SK-N-SH (cell line): ENCODE data around the gene LILRA1. TPM values are rescaled to one million over a fixed set of nuclear protein-coding genes. Genes with fewer than 3 reads are reported as not detected.

Experiments
- CTCF ChIA-PET: fragments of 300-600, 350-600 bp; formaldehyde crosslinking; extraction: SDS; loops from one replicate; lab custom pipeline; 2021; lab: Yijun Ruan, JAX
- POLR2A ChIA-PET: fragments of 350-600 bp; sonication (Branson Sonifier 250); formaldehyde crosslinking; extraction: SDS; loops from one replicate; lab custom pipeline; 2020; ENCODE audit warnings: antibody characterized with exemption, inconsistent platforms; lab: Yijun Ruan, JAX
- DNase-seq: peaks from one replicate; pipeline ENCODE4 v3.0.0; 2012
- H2AFZ ChIP-seq: fragments of 200-600 bp; sonication (generic); 2 replicates; pipeline ENCODE4 v1.8.1; 2016; ENCODE audit warnings: antibody characterized with exemption, mild to moderate bottlenecking, low read depth
- H3F3A ChIP-seq: fragments of 200-600 bp; sonication (generic); replicated peaks from 2 replicates; pipeline ENCODE3; 2016; ENCODE audit warnings: antibody characterized with exemption, mild to moderate bottlenecking; ENCODE audit not compliant: insufficient read depth
- H3K27ac ChIP-seq, 2 experiments: fragments of 200-500 bp in 1 of 2; fragments of 200-600 bp in 1 of 2; sonication (Bioruptor generic) in 1 of 2; sonication (generic), shearing (Covaris generic) in 1 of 2; 2 replicates each; pipeline versions ENCODE4 v1.5.1 to v1.6.1; 2014 to 2016; ENCODE audit warnings: low read depth in 2 of 2, inconsistent platforms in 1 of 2, low read length in 1 of 2, mild to moderate bottlenecking in 1 of 2, mixed read lengths in 1 of 2
- H3K27me3 ChIP-seq: fragments of 200-600 bp; sonication (generic), shearing (Covaris generic); 2 replicates; pipeline ENCODE4 v1.6.1; 2016; ENCODE audit warnings: mixed run types; ENCODE audit not compliant: insufficient read depth
- H3K36me3 ChIP-seq, 2 experiments: fragments of 200-500 bp in 1 of 2; fragments of 200-600 bp in 1 of 2; sonication (Bioruptor generic) in 1 of 2; sonication (generic) in 1 of 2; replicated peaks in 1 of 2; 2 replicates each; pipeline versions ENCODE3 to v1.5.1; 2014 to 2016; ENCODE audit warnings: low read length in 1 of 2, mild to moderate bottlenecking in 1 of 2; ENCODE audit not compliant: insufficient read depth in 2 of 2, control insufficient read depth in 1 of 2
- H3K4me1 ChIP-seq, 2 experiments: fragments of 200-500 bp in 1 of 2; fragments of 200-600 bp in 1 of 2; sonication (Bioruptor generic) in 1 of 2; sonication (generic), shearing (Covaris generic) in 1 of 2; 2 replicates each; pipeline versions ENCODE4 v1.5.1 to v1.6.1; 2014 to 2016; ENCODE audit warnings: low read depth in 1 of 2, low read length in 1 of 2, mixed run types in 1 of 2; ENCODE audit not compliant: insufficient read depth in 2 of 2, control insufficient read depth in 1 of 2
- H3K4me2 ChIP-seq: fragments of 200-600 bp; sonication (generic), shearing (Covaris generic); 2 replicates; pipeline ENCODE4 v1.6.1; 2017; ENCODE audit warnings: mixed run types
- H3K4me3 ChIP-seq, 2 experiments: fragments of 200-500 bp in 1 of 2; fragments of 200-600 bp in 1 of 2; sonication (Bioruptor generic) in 1 of 2; sonication (generic), shearing (Covaris generic) in 1 of 2; 2 replicates each; pipeline versions ENCODE4 v1.5.1 to v1.8.1; 2014 to 2016; ENCODE audit warnings: low read depth in 2 of 2, inconsistent platforms in 1 of 2, low read length in 1 of 2, mild to moderate bottlenecking in 1 of 2, mixed read lengths in 1 of 2, moderate library complexity in 1 of 2
- H3K79me2 ChIP-seq: fragments of 200-600 bp; sonication (generic); 2 replicates; pipeline ENCODE4 v1.8.1; 2017; ENCODE audit warnings: mild to moderate bottlenecking; ENCODE audit not compliant: insufficient read depth
- H3K9ac ChIP-seq: fragments of 200-600 bp; sonication (generic); 2 replicates; pipeline ENCODE4 v1.6.1; 2017; ENCODE audit warnings: mixed run types
- H3K9me2 ChIP-seq: fragments of 200-600 bp; sonication (generic); 2 replicates; pipeline ENCODE4 v1.6.1; 2017; ENCODE audit warnings: mixed run types
- H3K9me3 ChIP-seq: fragments of 200-600 bp; sonication (generic); 2 replicates; pipeline ENCODE4 v1.6.1; 2017; ENCODE audit warnings: mixed run types, mild to moderate bottlenecking, moderate library complexity
- H4K20me1 ChIP-seq: fragments of 200-600 bp; sonication (generic); 2 replicates; pipeline ENCODE4 v1.6.1; 2017; ENCODE audit warnings: mild to moderate bottlenecking, mixed run types; ENCODE audit not compliant: insufficient read depth
- EP300 ChIP-seq, 2 experiments: IDR thresholded peaks; 2 replicates each; pipeline versions ENCODE4 v1.4.0 to v1.6.1; 2012; ENCODE audit warnings: borderline replicate concordance in 1 of 2, low read depth in 1 of 2, low read length in 1 of 2
- FOSL2 ChIP-seq: IDR thresholded peaks from 2 replicates; pipeline ENCODE4 v1.4.0; 2012; ENCODE audit warnings: low read depth, mild to moderate bottlenecking, moderate library complexity, borderline replicate concordance
- FOXM1 ChIP-seq: IDR thresholded peaks from 2 replicates; pipeline ENCODE4 v1.4.0; 2012; ENCODE audit warnings: low read depth, mild to moderate bottlenecking
- GATA2 ChIP-seq: sonication (generic); formaldehyde crosslinking; IDR thresholded peaks from 2 replicates; pipeline ENCODE4 v1.5.0; 2020; ENCODE audit warnings: mild to moderate bottlenecking, missing genetic modification reagents
- JUND ChIP-seq: IDR thresholded peaks from 2 replicates; pipeline ENCODE4 v1.4.0; 2012
- MEF2A ChIP-seq: IDR thresholded peaks from 2 replicates; pipeline ENCODE4 v1.4.0; 2012; ENCODE audit warnings: low read depth, borderline replicate concordance
- MXI1 ChIP-seq: IDR thresholded peaks from 2 replicates; pipeline ENCODE4 v1.6.1; 2012; ENCODE audit warnings: mild to moderate bottlenecking, low read depth, low read length, improper control_type of control experiment
- NFIC ChIP-seq: IDR thresholded peaks from 2 replicates; pipeline ENCODE4 v1.4.0; 2012; ENCODE audit warnings: borderline replicate concordance
- NRF1 ChIP-seq: IDR thresholded peaks from 2 replicates; pipeline ENCODE4 v1.6.1; 2012; ENCODE audit warnings: low read depth, mild to moderate bottlenecking, low read length
- RFX5 ChIP-seq: IDR thresholded peaks from 2 replicates; pipeline ENCODE4 v1.6.1; 2012; ENCODE audit warnings: mild to moderate bottlenecking, improper control_type of control experiment, low read length
- SIN3A ChIP-seq: IDR thresholded peaks from 2 replicates; pipeline ENCODE4 v1.6.1; 2012; ENCODE audit warnings: low read depth, mild to moderate bottlenecking, low read length, moderate library complexity, borderline replicate concordance
- SMC3 ChIP-seq: IDR thresholded peaks from 2 replicates; pipeline ENCODE4 v1.6.1; 2012; ENCODE audit warnings: low read depth, low read length, improper control_type of control experiment
- TEAD4 ChIP-seq: IDR thresholded peaks from 2 replicates; pipeline ENCODE4 v1.4.0; 2012; ENCODE audit warnings: mild to moderate bottlenecking, borderline replicate concordance; ENCODE audit not compliant: insufficient read depth
- YY1 ChIP-seq: IDR thresholded peaks from 2 replicates; pipeline ENCODE4 v1.4.0; 2012; ENCODE audit warnings: low read depth, mild to moderate bottlenecking
- WGBS: methylation state at CpG from one replicate; pipeline ENCODE4 v1.1.6; 2017; ENCODE audit warnings: low lambda C conversion rate; 5-methylcytosine and 5-hydroxymethylcytosine counted together
- polyA plus RNA-seq, 3 experiments: library from polyadenylated mRNA; depleted of rRNA; stranded (reverse); fragments of >200 nt; gene quantifications; 2 replicates each; pipeline ENCODE4 v1.2.3, GENCODE V29; 2012
- TF ChIP-seq, protein P1 (sequence below): IDR thresholded peaks from 2 replicates; pipeline ENCODE4 v1.4.0; 2012; ENCODE audit warnings: low read depth
- TF ChIP-seq, protein P2 (sequence below): fragments of 150-350 bp; IDR thresholded peaks from 2 replicates; pipeline ENCODE4 v1.6.1; 2016; ENCODE audit warnings: mild to moderate bottlenecking, low read depth, low read length
- TF ChIP-seq, protein P3 (sequence below): IDR thresholded peaks from 2 replicates; pipeline ENCODE4 v1.4.0; 2012; ENCODE audit warnings: low read depth, borderline replicate concordance
- TF ChIP-seq, protein P4 (sequence below): IDR thresholded peaks from 2 replicates; pipeline ENCODE4 v1.4.0; 2012; ENCODE audit warnings: low read depth, borderline replicate concordance

The LILRA1 gene
- polyA plus RNA-seq, 1 of the 3 experiments (the other 2 are of a cell fraction), result not detected

DNA sequence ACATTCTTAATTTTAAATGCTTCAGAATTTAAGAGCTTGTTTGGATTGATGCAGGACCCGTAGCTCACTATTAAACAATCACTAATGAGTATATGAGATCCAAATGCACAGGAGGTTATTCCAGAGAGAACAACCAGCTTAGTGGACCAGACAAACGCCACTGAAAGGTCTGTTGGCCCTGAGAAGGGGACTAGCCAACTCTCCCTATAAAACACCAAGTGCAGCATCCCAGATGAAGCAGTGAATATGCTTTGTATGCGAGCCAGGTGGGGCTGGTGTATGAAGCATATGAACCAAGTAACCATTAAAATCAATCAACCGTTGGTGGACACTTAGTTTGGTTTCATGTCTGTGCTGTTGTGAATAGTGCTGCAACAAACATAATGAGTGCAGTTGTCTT, 27.0 kb downstream of the LILRA1 start:
- CTCF ChIA-PET, result no interaction called here
- H3K27me3 ChIP-seq, result no peaks in the 10 kb centered on the region
- no peaks in the 10 kb centered on the region for H3F3A ChIP-seq
- TF ChIP-seq MXI1 (no peak), FOXM1 (no peak), JUND (no peak), SIN3A (no peak), YY1 (no peak), TEAD4 (no peak), NFIC (no peak), EP300 (IDR thresholded peaks at IDR 0.05; ENCODE audit: borderline replicate concordance in 1 of 2, low read depth in 1 of 2, low read length in 1 of 2) (no peak), GATA2 (CRISPR knock-in tag) (no peak), SMC3 (no peak), MEF2A (no peak), FOSL2 (no peak), NRF1 (no peak), RFX5 (no peak)
- TF ChIP-seq, protein P1, sequence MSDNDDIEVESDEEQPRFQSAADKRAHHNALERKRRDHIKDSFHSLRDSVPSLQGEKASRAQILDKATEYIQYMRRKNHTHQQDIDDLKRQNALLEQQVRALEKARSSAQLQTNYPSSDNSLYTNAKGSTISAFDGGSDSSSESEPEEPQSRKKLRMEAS, result no peak
- TF ChIP-seq, protein P2, sequence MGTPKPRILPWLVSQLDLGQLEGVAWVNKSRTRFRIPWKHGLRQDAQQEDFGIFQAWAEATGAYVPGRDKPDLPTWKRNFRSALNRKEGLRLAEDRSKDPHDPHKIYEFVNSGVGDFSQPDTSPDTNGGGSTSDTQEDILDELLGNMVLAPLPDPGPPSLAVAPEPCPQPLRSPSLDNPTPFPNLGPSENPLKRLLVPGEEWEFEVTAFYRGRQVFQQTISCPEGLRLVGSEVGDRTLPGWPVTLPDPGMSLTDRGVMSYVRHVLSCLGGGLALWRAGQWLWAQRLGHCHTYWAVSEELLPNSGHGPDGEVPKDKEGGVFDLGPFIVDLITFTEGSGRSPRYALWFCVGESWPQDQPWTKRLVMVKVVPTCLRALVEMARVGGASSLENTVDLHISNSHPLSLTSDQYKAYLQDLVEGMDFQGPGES, result no peak
- TF ChIP-seq, protein P3, sequence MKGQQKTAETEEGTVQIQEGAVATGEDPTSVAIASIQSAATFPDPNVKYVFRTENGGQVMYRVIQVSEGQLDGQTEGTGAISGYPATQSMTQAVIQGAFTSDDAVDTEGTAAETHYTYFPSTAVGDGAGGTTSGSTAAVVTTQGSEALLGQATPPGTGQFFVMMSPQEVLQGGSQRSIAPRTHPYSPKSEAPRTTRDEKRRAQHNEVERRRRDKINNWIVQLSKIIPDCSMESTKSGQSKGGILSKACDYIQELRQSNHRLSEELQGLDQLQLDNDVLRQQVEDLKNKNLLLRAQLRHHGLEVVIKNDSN, result no peak
- TF ChIP-seq, protein P4, sequence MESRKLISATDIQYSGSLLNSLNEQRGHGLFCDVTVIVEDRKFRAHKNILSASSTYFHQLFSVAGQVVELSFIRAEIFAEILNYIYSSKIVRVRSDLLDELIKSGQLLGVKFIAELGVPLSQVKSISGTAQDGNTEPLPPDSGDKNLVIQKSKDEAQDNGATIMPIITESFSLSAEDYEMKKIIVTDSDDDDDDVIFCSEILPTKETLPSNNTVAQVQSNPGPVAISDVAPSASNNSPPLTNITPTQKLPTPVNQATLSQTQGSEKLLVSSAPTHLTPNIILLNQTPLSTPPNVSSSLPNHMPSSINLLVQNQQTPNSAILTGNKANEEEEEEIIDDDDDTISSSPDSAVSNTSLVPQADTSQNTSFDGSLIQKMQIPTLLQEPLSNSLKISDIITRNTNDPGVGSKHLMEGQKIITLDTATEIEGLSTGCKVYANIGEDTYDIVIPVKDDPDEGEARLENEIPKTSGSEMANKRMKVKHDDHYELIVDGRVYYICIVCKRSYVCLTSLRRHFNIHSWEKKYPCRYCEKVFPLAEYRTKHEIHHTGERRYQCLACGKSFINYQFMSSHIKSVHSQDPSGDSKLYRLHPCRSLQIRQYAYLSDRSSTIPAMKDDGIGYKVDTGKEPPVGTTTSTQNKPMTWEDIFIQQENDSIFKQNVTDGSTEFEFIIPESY, result no peak
- no peaks in the 10 kb centered on the region for H4K20me1 ChIP-seq
- no peaks in the 10 kb centered on the region for H3K9me3 ChIP-seq
- H2AFZ ChIP-seq, result no peak overlapping the region
- no peak overlapping the region for H3K9ac ChIP-seq
- DNase-seq, result no peak
- no peak overlapping the region for H3K27ac ChIP-seq
- H3K9me2 ChIP-seq, result no peaks in the 10 kb centered on the region
- 3% methylated on average over 4 of the region's 4 CpGs for WGBS
- POLR2A ChIA-PET, result no interaction called here
- H3K79me2 ChIP-seq, result no peaks in the 10 kb centered on the region
- H3K4me1 ChIP-seq, result no peaks in the 10 kb centered on the region
- H3K4me3 ChIP-seq, result no peak overlapping the region
- H3K36me3 ChIP-seq, result no peaks in the 10 kb centered on the region
- H3K4me2 ChIP-seq, result no peak overlapping the region
